Trophoblast cell (in vitro differentiated cells and primary cell): ENCODE measurements around the gene PDLIM5.

Experiments
- DNase-seq, 2 donors: peaks; one replicate each; pipeline ENCODE4 v3.0.0-alpha.2; 2016
- H2AFZ ChIP-seq: 2 replicates; pipeline ENCODE4 v1.6.1; 2013; ENCODE audit warnings: low read length, moderate library complexity, mild to moderate bottlenecking; ENCODE audit not compliant: insufficient read depth, poor library complexity
- H2AK5ac ChIP-seq: 2 replicates; pipeline ENCODE4 v1.6.1; 2013; ENCODE audit warnings: mild to moderate bottlenecking, low read length
- H2BK120ac ChIP-seq: 2 replicates; pipeline ENCODE4 v1.6.1; 2013; ENCODE audit warnings: low read length, mild to moderate bottlenecking, moderate library complexity; ENCODE audit not compliant: insufficient read depth, poor library complexity
- H2BK12ac ChIP-seq: 2 replicates; pipeline ENCODE4 v1.6.1; 2013; ENCODE audit warnings: mild to moderate bottlenecking, low read length, moderate library complexity
- H2BK5ac ChIP-seq: 2 replicates; pipeline ENCODE4 v1.6.1; 2013; ENCODE audit warnings: low read length, low read depth, moderate library complexity, mild to moderate bottlenecking; ENCODE audit not compliant: poor library complexity
- H3K14ac ChIP-seq: 2 replicates; pipeline ENCODE4 v1.6.1; 2013; ENCODE audit warnings: mild to moderate bottlenecking, low read length
- H3K18ac ChIP-seq: 2 replicates; pipeline ENCODE4 v1.6.1; 2013; ENCODE audit warnings: mild to moderate bottlenecking, low read length
- H3K23ac ChIP-seq: 2 replicates; pipeline ENCODE4 v1.6.1; 2013; ENCODE audit warnings: low read length
- H3K27ac ChIP-seq: 2 replicates; pipeline ENCODE4 v1.5.1; 2013; ENCODE audit warnings: low read depth, mild to moderate bottlenecking, inconsistent platforms, low read length, moderate library complexity
- H3K27me3 ChIP-seq: 2 replicates; pipeline ENCODE4 v1.6.1; 2013; ENCODE audit warnings: inconsistent platforms, mild to moderate bottlenecking, low read length, moderate library complexity; ENCODE audit not compliant: insufficient read depth
- H3K36me3 ChIP-seq, 2 experiments: 1 replicate in 1 of 2; 2 replicates in 1 of 2; pipeline ENCODE4 v1.6.1; 2013; ENCODE audit warnings: low read length in 2 of 2, mild to moderate bottlenecking in 2 of 2, moderate library complexity in 1 of 2; ENCODE audit not compliant: insufficient read depth in 2 of 2, control insufficient read depth in 1 of 2
- H3K4ac ChIP-seq: 2 replicates; pipeline ENCODE4 v1.6.1; 2013; ENCODE audit warnings: low read depth, mild to moderate bottlenecking, low read length, moderate library complexity
- H3K4me1 ChIP-seq, 2 experiments: 1 replicate in 1 of 2; 2 replicates in 1 of 2; pipeline ENCODE4 v1.6.1; 2013; ENCODE audit warnings: low read length in 2 of 2, mild to moderate bottlenecking in 2 of 2, moderate library complexity in 1 of 2; ENCODE audit not compliant: insufficient read depth in 2 of 2, control insufficient read depth in 1 of 2
- H3K4me2 ChIP-seq: 2 replicates; pipeline ENCODE4 v1.6.1; 2013; ENCODE audit warnings: inconsistent platforms, mild to moderate bottlenecking, low read length, moderate library complexity
- H3K4me3 ChIP-seq: 2 replicates; pipeline ENCODE4 v1.5.1; 2013; ENCODE audit warnings: mild to moderate bottlenecking, low read depth, low read length, inconsistent platforms
- H3K79me1 ChIP-seq: one replicate; pipeline ENCODE4 v1.6.1; 2013; ENCODE audit warnings: low read length
- H3K79me2 ChIP-seq: 2 replicates; pipeline ENCODE4 v1.6.1; 2013; ENCODE audit warnings: low read length, mild to moderate bottlenecking; ENCODE audit not compliant: control insufficient read depth, insufficient read depth, poor library complexity
- H3K9ac ChIP-seq: 2 replicates; pipeline ENCODE4 v1.6.1; 2013; ENCODE audit warnings: mild to moderate bottlenecking, low read length
- H3K9me3 ChIP-seq: 2 replicates; pipeline ENCODE4 v1.6.1; 2013; ENCODE audit warnings: low read depth, mild to moderate bottlenecking, control low read depth, inconsistent platforms, low read length; ENCODE audit not compliant: insufficient read depth
- H4K12ac ChIP-seq: 2 replicates; pipeline ENCODE4 v1.6.1; 2013; ENCODE audit warnings: low read depth, mild to moderate bottlenecking, low read length, moderate library complexity
- H4K8ac ChIP-seq: 2 replicates; pipeline ENCODE4 v1.6.1; 2013; ENCODE audit warnings: low read depth, mild to moderate bottlenecking, low read length, moderate library complexity
- H4K91ac ChIP-seq: one replicate; pipeline ENCODE4 v1.6.1; 2013; ENCODE audit warnings: low read depth, mild to moderate bottlenecking, low read length, moderate library complexity
- WGBS: extraction: QIAGEN DNeasy Blood & Tissue Kit; methylation state at CpG from one replicate; pipeline ENCODE4 v1.1.7; 2013; ENCODE audit warnings: missing lambda C conversion rate; ENCODE audit not compliant: insufficient read length, insufficient coverage; ENCODE audit errors: extremely low coverage; 5-methylcytosine and 5-hydroxymethylcytosine counted together

PDLIM5 gene

GRCh38 chr4:94575652-94576051 lies 123.9 kb downstream of the PDLIM5 start:
- H3K9me3 ChIP-seq = no peaks in the 10 kb centered on the region
- no peak overlapping the region for H3K4me2 ChIP-seq
- no peaks in the 10 kb centered on the region for H3K27me3 ChIP-seq
- H3K4me3 ChIP-seq = no peak overlapping the region
- H3K23ac ChIP-seq = no peak overlapping the region
- peak overlapping the region; percentile 47 for H4K12ac ChIP-seq
- H3K27ac ChIP-seq = no peak overlapping the region
- H3K4ac ChIP-seq = no peak overlapping the region
- no peaks in the 10 kb centered on the region for H3K79me1 ChIP-seq
- no CpG with 5 or more reads among the region's 10 CpGs for WGBS
- H2BK120ac ChIP-seq = no peak overlapping the region
- no peak overlapping the region for H2AK5ac ChIP-seq
- H3K14ac ChIP-seq = no peak overlapping the region
- H2BK5ac ChIP-seq = no peak overlapping the region
- no peak overlapping the region for H4K91ac ChIP-seq
- no peak overlapping the region for H4K8ac ChIP-seq
- H3K79me2 ChIP-seq = no peaks in the 10 kb centered on the region
- no peak overlapping the region for H2AFZ ChIP-seq
- H2BK12ac ChIP-seq = no peak overlapping the region
- DNase-seq = no peak
- H3K36me3 ChIP-seq = peaks cover 3 to 4% of the 10 kb centered on the region in 2 experiments
- no peak overlapping the region for H3K18ac ChIP-seq
- H3K4me1 ChIP-seq = peaks cover 0 to 3% of the 10 kb centered on the region in 2 experiments
- H3K9ac ChIP-seq = no peak overlapping the region

- H4K91ac ChIP-seq = no peak overlapping the region
- no peak overlapping the region for H2BK5ac ChIP-seq
- no peak overlapping the region for H3K23ac ChIP-seq
- H3K27ac ChIP-seq = no peak overlapping the region
- H3K79me1 ChIP-seq = no peaks in the 10 kb centered on the region
- peaks cover 0 to 3% of the 10 kb centered on the region in 2 experiments for H3K4me1 ChIP-seq
- no CpG with 5 or more reads among the region's 3 CpGs for WGBS
- no peaks in the 10 kb centered on the region for H3K9me3 ChIP-seq
- DNase-seq = no peak
- H2BK12ac ChIP-seq = no peak overlapping the region
- H2AK5ac ChIP-seq = no peak overlapping the region
- no peak overlapping the region for H3K4me2 ChIP-seq
- no peak overlapping the region for H3K18ac ChIP-seq
- no peaks in the 10 kb centered on the region for H3K79me2 ChIP-seq
- H3K14ac ChIP-seq = no peak overlapping the region
- peaks cover 3 to 4% of the 10 kb centered on the region in 2 experiments for H3K36me3 ChIP-seq
- no peak overlapping the region for H2BK120ac ChIP-seq
- H4K8ac ChIP-seq = no peak overlapping the region
- no peak overlapping the region for H3K4ac ChIP-seq
- no peak overlapping the region for H3K9ac ChIP-seq
- no peak overlapping the region for H2AFZ ChIP-seq
- H3K27me3 ChIP-seq = no peaks in the 10 kb centered on the region
- H3K4me3 ChIP-seq = no peak overlapping the region
- H4K12ac ChIP-seq = no peak overlapping the region
These were observed 124.5 kb downstream of the PDLIM5 start for GRCh38 chr4:94576210-94576609.

- Histone ChIP-seq H3K23ac (no peak overlapping the region), H4K8ac (no peak overlapping the region), H3K9me3 (no peaks in the 10 kb centered on the region), H3K4me2 (no peak overlapping the region), H3K27ac (no peak overlapping the region), H3K9ac (no peak overlapping the region), H3K4me3 (no peak overlapping the region), H3K14ac (no peak overlapping the region), H3K18ac (no peak overlapping the region), H3K79me1 (no peaks in the 10 kb centered on the region), H3K4me1 (peaks cover 0 to 3% of the 10 kb centered on the region in 2 experiments), H3K27me3 (no peaks in the 10 kb centered on the region), H3K36me3 (peaks cover 3 to 4% of the 10 kb centered on the region in 2 experiments), H4K91ac (no peak overlapping the region), H2BK12ac (no peak overlapping the region), H2BK120ac (no peak overlapping the region), H2AFZ (no peak overlapping the region), H3K79me2 (no peaks in the 10 kb centered on the region), H2AK5ac (no peak overlapping the region), H3K4ac (no peak overlapping the region), H4K12ac (no peak overlapping the region), H2BK5ac (no peak overlapping the region)
- DNase-seq = no peak
- no CpG with 5 or more reads among the region's 1 CpG for WGBS
These were observed 125.4 kb downstream of the PDLIM5 start for GRCh38 chr4:94577136-94577535.

GRCh38 chr4:94578195-94578594 lies 126.5 kb downstream of the PDLIM5 start:
- Histone ChIP-seq H2BK120ac (no peak overlapping the region), H4K12ac (no peak overlapping the region), H3K4ac (no peak overlapping the region), H3K4me3 (no peak overlapping the region), H2AK5ac (no peak overlapping the region), H3K9me3 (no peaks in the 10 kb centered on the region), H3K14ac (no peak overlapping the region), H4K91ac (no peak overlapping the region), H3K79me1 (no peaks in the 10 kb centered on the region), H3K4me2 (no peak overlapping the region), H3K79me2 (no peaks in the 10 kb centered on the region), H3K9ac (no peak overlapping the region), H2AFZ (no peak overlapping the region), H2BK12ac (no peak overlapping the region), H3K36me3 (peaks cover 3 to 4% of the 10 kb centered on the region in 2 experiments), H3K4me1 (peaks cover 0 to 3% of the 10 kb centered on the region in 2 experiments), H3K27ac (no peak overlapping the region), H4K8ac (no peak overlapping the region), H2BK5ac (no peak overlapping the region), H3K18ac (no peak overlapping the region), H3K23ac (no peak overlapping the region), H3K27me3 (no peaks in the 10 kb centered on the region)
- WGBS = no CpG with 5 or more reads among the region's 2 CpGs
- DNase-seq = no peak
